ENCODE results near the gene MPEG1. TPM values are rescaled to one million over a fixed set of nuclear protein-coding genes. Genes with fewer than 3 reads are reported as not detected.

Gene MPEG1
- total RNA-seq, 1 experiment from 2014 or later, result 0.08 TPM

GRCh38 chr11:59225017-59225416 lies 12.3 kb upstream of the MPEG1 start:
- Histone ChIP-seq H3K27me3 (ENCODE audit: control insufficient read depth, insufficient read depth, low read length) (peaks cover 3% of the 10 kb centered on the region; the same call in 1 of the 2 replicates), H3K4me1 (ENCODE audit: control insufficient read depth, insufficient read depth, low read length) (no peaks in the 10 kb centered on the region), H3K9me3 (ENCODE audit: control insufficient read depth, insufficient read depth, low read depth, low read length) (no peaks in the 10 kb centered on the region), H3K4me3 (ENCODE audit: low read depth in 2 of 2, low read length in 2 of 2) (no peak overlapping the region), H3K36me3 (ENCODE audit: control insufficient read depth, insufficient read depth, low read length) (no peaks in the 10 kb centered on the region), H3K27ac (ENCODE audit: low read length) (no peak overlapping the region)
- POLR2A ChIA-PET, result no interaction called here
- ATAC-seq, result no peak
- in situ Hi-C loops (cut with HindIII; ENCODE audit: low pct_unique_long_range_greater_than_20kb, low sequenced_read_pairs) (no loop called here), intact Hi-C loops (cut with micrococcal nuclease; ENCODE audit: unreplicated experiment) (no loop called here)
- CTCF ChIA-PET, result no interaction called here
- no TSS peak for BruUV-seq (replicated peaks)
- DNase-seq (ENCODE audit: low read depth, low spot score), result no peak
- TF ChIP-seq CTCF (IDR thresholded peaks at IDR 0.05), result no peak
- no peak for TF ChIP-seq POLR2AphosphoS5 (IDR thresholded peaks at IDR 0.05; ENCODE audit: low read depth, low read length)
- TF ChIP-seq SIN3A (IDR thresholded peaks at IDR 0.05; ENCODE audit: borderline replicate concordance, insufficient read depth, low read depth, low read length), result no peak
- no peak for TF ChIP-seq REST (IDR thresholded peaks at IDR 0.05; ENCODE audit: insufficient read depth in 1 of 2, low read depth in 2 of 2, low read length in 1 of 2)
- TF ChIP-seq TCF7L2 (IDR thresholded peaks at IDR 0.05; ENCODE audit: low read depth, low read length), result no peak

GRCh38 chr11:59224351-59224928 lies 11.7 kb upstream of the MPEG1 start:
- POLR2A ChIA-PET, result interaction anchor here (0.7 kb wide), 1 partner anchor 1339 kb away, joined by 3 read pairs; no protein-coding TSS in a partner anchor
- ATAC-seq (no peak), DNase-seq (ENCODE audit: low read depth, low spot score) (no peak)
- H3K4me3 ChIP-seq (ENCODE audit: low read depth in 2 of 2, low read length in 2 of 2), result no peak overlapping the region
- H3K27me3 ChIP-seq (ENCODE audit: control insufficient read depth, insufficient read depth, low read length), result peaks cover 3% of the 10 kb centered on the region; the same call in 1 of the 2 replicates
- no peaks in the 10 kb centered on the region for H3K36me3 ChIP-seq (ENCODE audit: control insufficient read depth, insufficient read depth, low read length)
- no peak overlapping the region for H3K27ac ChIP-seq (ENCODE audit: low read length)
- no TSS peak for BruUV-seq (replicated peaks)
- intact Hi-C loops (cut with micrococcal nuclease; ENCODE audit: unreplicated experiment) (no loop called here), in situ Hi-C loops (cut with HindIII; ENCODE audit: low pct_unique_long_range_greater_than_20kb, low sequenced_read_pairs) (no loop called here)
- no peak for TF ChIP-seq CTCF (IDR thresholded peaks at IDR 0.05)
- no peak for TF ChIP-seq POLR2AphosphoS5 (IDR thresholded peaks at IDR 0.05; ENCODE audit: low read depth, low read length)
- no peak for TF ChIP-seq SIN3A (IDR thresholded peaks at IDR 0.05; ENCODE audit: borderline replicate concordance, insufficient read depth, low read depth, low read length)
- TF ChIP-seq REST (IDR thresholded peaks at IDR 0.05; ENCODE audit: insufficient read depth in 1 of 2, low read depth in 2 of 2, low read length in 1 of 2), result no peak
- TF ChIP-seq TCF7L2 (IDR thresholded peaks at IDR 0.05; ENCODE audit: low read depth, low read length), result no peak
- no peaks in the 10 kb centered on the region for H3K4me1 ChIP-seq (ENCODE audit: control insufficient read depth, insufficient read depth, low read length)
- CTCF ChIA-PET, result no interaction called here
- no peaks in the 10 kb centered on the region for H3K9me3 ChIP-seq (ENCODE audit: control insufficient read depth, insufficient read depth, low read depth, low read length)

Measured in Panc1 (cell line).